HG02884 (cell line): ENCODE data around the gene PHF19.

Experiments used
- ATAC-seq: cut with Tn5 transposase; IDR thresholded peaks from one replicate; pipeline ENCODE4 v1.9.1; 2021; ENCODE audit warnings: mild to moderate bottlenecking, moderate library complexity; ENCODE audit not compliant: unreplicated experiment

PHF19 gene

DNA sequence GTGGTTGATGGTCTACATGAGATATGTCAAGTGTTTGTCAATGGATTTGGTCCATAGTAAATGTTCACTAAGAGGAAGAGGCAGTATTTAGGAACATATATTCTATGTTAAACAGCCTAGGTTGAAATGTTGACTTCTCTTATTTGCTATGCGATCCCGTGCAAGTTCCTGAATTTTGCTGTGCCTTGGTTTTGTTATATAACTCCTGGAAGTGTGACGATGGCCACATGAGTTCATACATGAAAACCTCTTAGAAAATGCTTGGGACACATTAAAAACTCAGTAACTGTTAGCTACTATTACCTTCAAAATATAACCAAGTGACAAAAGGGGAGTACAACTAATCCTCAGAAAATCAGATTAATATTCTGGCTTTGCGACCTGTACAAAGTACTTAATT is 61.9 kb downstream of the PHF19 start:
- no peak for ATAC-seq

DNA sequence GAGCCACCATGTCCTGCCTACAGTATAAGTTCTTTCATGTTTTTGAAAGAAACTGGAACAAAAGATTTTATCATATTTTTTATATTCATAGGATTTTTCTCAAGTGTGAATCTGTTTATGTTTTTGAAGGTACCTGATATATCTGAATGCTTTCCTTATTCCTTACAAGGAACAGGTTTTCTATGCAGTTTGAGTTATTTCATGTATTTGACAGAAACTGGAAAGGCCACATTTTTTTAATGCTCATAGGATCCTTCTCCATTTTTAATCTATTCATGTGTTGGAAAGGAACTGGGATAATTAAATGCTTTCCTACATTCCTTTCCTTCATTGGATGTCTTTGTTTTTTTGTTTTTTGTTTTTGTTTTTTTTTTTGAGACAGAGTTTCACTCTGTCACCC is 68.1 kb downstream of the PHF19 start:
- ATAC-seq = no peak

DNA sequence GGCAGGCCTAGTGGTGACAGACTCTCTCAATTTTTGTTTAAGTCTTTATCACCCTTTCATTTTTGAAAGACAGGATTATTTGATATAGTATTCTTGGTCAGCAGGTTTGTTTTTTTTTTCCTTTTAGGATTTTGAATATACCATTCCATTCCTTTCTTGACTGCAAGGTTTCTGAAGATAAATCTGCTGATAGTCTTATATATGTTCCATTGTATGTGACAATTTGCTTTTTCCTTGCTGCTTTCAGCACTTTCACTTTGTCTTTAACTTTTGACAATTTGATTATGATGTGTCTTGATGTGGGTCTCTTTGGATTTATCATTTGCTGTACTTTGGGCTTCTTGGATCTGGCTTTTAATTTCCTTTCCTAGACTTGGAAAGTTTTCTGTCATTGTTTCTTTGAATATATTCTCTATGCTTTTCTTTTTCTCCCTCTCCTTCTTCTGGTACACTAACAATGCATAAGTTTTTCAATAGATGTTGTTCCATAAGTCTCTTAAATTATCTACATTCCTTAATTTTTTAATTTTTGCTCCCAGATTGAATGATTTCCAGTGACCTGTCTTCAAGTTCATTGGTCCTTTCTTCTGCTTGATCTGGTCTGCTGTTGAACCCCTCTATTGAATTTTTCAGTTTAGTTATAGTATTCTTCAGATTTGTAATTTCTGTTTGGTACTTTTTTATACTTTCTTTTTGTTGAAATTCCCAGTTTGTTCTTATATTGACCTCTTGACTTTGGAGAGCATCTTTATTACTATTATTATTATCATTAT is 69.2 kb downstream of the PHF19 start:
- no peak for ATAC-seq
